HepG2 (cell line): ENCODE data around the gene SBNO2. TPM values are rescaled to one million over a fixed set of nuclear protein-coding genes. Genes with fewer than 3 reads are reported as not detected.

Source experiments
- ARNTL ChIP-seq: sonication (generic); formaldehyde crosslinking; IDR thresholded peaks from 2 replicates; pipeline ENCODE4 v1.4.0; 2020; ENCODE audit warnings: mild to moderate bottlenecking, missing genetic modification reagents
- DNMT1 ChIP-seq: sonication (generic); formaldehyde crosslinking; IDR thresholded peaks from 2 replicates; pipeline ENCODE4 v1.5.1; 2020; ENCODE audit warnings: mild to moderate bottlenecking, missing genetic modification reagents
- HMGA1 ChIP-seq: sonication (generic); formaldehyde crosslinking; conservative IDR thresholded peaks from 2 replicates; pipeline ENCODE4 v1.4.0; 2020; ENCODE audit warnings: missing genetic modification reagents
- KDM5B ChIP-seq: sonication (generic); formaldehyde crosslinking; IDR thresholded peaks from 2 replicates; pipeline ENCODE4 v1.4.0; 2020; ENCODE audit warnings: missing genetic modification reagents, mild to moderate bottlenecking, borderline replicate concordance
- MEIS2 ChIP-seq: sonication (generic); formaldehyde crosslinking; IDR thresholded peaks from 2 replicates; pipeline ENCODE4 v1.9.0; 2021; ENCODE audit warnings: mild to moderate bottlenecking, missing genetic modification reagents
- MXD4 ChIP-seq: IDR thresholded peaks from 2 replicates; pipeline ENCODE4 v1.6.1; 2016; ENCODE audit warnings: mild to moderate bottlenecking, missing biosample characterization, missing genetic modification reagents
- MYNN ChIP-seq: sonication (generic); formaldehyde crosslinking; IDR thresholded peaks from 2 replicates; pipeline ENCODE4 v1.4.0; 2020; ENCODE audit warnings: mild to moderate bottlenecking, low read depth, missing genetic modification reagents
- POGZ ChIP-seq: sonication (generic); formaldehyde crosslinking; IDR thresholded peaks from 2 replicates; pipeline ENCODE4 v1.4.0; 2020; ENCODE audit warnings: mild to moderate bottlenecking, missing genetic modification reagents
- PRMT3 ChIP-seq: sonication (generic); formaldehyde crosslinking; IDR thresholded peaks from 2 replicates; pipeline ENCODE4 v1.8.1; 2022; ENCODE audit warnings: low read depth, mild to moderate bottlenecking, moderate library complexity, missing genetic modification reagents, borderline replicate concordance
- TBL1XR1 ChIP-seq: fragments of 150-350 bp; IDR thresholded peaks from 2 replicates; pipeline ENCODE4 v1.6.1; 2014; ENCODE audit warnings: borderline replicate concordance, low read length; ENCODE audit not compliant: partially characterized antibody
- ZNF24 ChIP-seq: fragments of 450-650 bp; IDR thresholded peaks from 2 replicates; pipeline ENCODE4 v1.6.1; 2017; ENCODE audit warnings: antibody characterized with exemption, mild to moderate bottlenecking
- ZNF572 ChIP-seq: sonication (generic); formaldehyde crosslinking; IDR thresholded peaks from 2 replicates; pipeline ENCODE4 v1.5.1; 2020; ENCODE audit warnings: mild to moderate bottlenecking, missing genetic modification reagents
- ZSCAN25 ChIP-seq: sonication (generic); formaldehyde crosslinking; IDR thresholded peaks from 2 replicates; pipeline ENCODE4 v1.8.0; 2022; ENCODE audit warnings: mild to moderate bottlenecking, missing genetic modification reagents
- polyA plus RNA-seq, 8 experiments: library from polyadenylated mRNA; depleted of rRNA in 3 of 8; stranded (reverse) in 7 of 8; unstranded in 1 of 8; fragments of >200 nt; fragmentation: Illumina TruSeq in 4 of 8; extraction: Trizol in 4 of 8; gene quantifications; 2 replicates each; pipeline versions ENCODE4 v1.2.1 to v1.2.3, GENCODE V29; 2011 to 2016; ENCODE audit warnings: low read depth in 4 of 8, missing spikeins in 1 of 8, mixed read lengths in 1 of 8; ENCODE audit not compliant: insufficient read depth in 1 of 8
- total RNA-seq, 5 experiments: library from RNA; depleted of rRNA; stranded (reverse); fragments of >200 nt; fragmentation: Illumina TruSeq; extraction: Trizol; gene quantifications; 2 replicates each; pipeline ENCODE4 v1.2.3, GENCODE V29; 2016; ENCODE audit warnings: low read depth in 1 of 5
- TF ChIP-seq, protein P1 (sequence below): sonication (generic); formaldehyde crosslinking; conservative IDR thresholded peaks from 2 replicates; pipeline ENCODE4 v1.8.1; 2023; ENCODE audit warnings: missing genetic modification reagents
- TF ChIP-seq, protein P2 (sequence below): sonication (generic); formaldehyde crosslinking; IDR thresholded peaks from one replicate; pipeline ENCODE4 v1.5.1; 2020; ENCODE audit warnings: mild to moderate bottlenecking, missing genetic modification reagents; ENCODE audit errors: not compliant biosample characterization
- TF ChIP-seq, protein P3 (sequence below): IDR thresholded peaks from 2 replicates; pipeline ENCODE4 v1.6.1; 2016; ENCODE audit warnings: missing compliant biosample characterization, missing genetic modification reagents, borderline replicate concordance

Gene SBNO2
- total and polyA plus RNA-seq, 2 of the 13 experiments (the other 11 are each of a cell fraction or from before 2014, with no cell fraction given): 8.6 to 10.4 TPM

DNA sequence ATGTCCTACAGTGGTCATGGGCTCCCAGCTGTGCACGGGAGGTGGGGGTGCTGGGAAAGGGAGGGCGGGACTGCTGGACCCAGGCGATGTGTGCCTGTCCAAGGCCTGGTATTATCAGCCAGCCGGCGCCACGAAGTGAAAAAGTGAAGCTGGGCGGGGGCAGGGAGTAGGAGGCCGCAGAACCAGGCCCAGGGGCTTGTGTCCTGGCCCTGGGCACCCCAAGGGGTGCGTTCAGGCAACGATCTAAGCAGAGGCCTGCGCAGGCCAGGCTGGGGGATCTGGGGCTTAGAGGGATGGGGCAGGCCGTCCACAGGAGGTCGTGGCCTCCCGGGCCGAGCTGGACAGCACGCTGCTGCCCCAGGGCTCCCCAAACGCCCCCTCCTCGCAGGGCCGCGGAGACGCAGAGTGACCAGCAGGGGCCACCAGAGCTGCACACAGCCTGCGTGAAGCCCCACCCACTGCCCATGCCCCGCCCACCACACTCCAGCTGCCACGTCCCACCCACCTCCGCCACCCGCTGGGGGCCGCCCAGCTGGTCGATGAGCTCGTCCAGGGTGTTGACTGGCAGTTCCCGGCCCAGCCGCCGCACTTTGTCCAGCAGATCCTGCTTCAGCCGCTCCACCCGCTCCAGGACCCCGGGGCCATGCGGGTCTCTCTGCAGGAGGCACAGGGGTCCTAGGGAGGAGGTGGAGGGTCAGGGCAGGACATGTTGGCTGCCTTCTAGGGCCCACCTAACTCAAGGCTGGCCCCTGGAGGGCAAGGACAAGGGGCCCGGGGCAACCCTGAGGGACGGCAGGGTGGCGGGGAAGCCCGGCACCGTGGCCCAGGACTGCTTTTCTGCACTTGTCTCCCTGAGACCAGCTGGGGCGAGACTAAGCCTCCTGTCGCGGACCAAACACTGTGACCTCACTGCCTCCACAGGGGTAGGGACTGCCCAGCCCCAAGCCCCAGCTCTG, 60.8 kb downstream of the SBNO2 start (continued):
- TF ChIP-seq KDM5B (CRISPR knock-in tag) (no peak), ZSCAN25 (CRISPR knock-in tag) (peak; percentile 82; the same call in 1 of the 2 replicates), ARNTL (CRISPR knock-in tag) (no peak), MEIS2 (CRISPR knock-in tag) (peak; percentile 88), TBL1XR1 (no peak), MXD4 (CRISPR knock-in tag) (peak; percentile 86), MYNN (no peak), POGZ (CRISPR knock-in tag) (no peak; the same call in 1 of the 2 replicates), ZNF572 (CRISPR knock-in tag) (no peak; the same call in none of the 2 replicates), DNMT1 (CRISPR knock-in tag) (no peak), ZNF24 (no peak), PRMT3 (CRISPR knock-in tag) (no peak), HMGA1 (CRISPR knock-in tag) (no peak)
- TF ChIP-seq, protein P1, sequence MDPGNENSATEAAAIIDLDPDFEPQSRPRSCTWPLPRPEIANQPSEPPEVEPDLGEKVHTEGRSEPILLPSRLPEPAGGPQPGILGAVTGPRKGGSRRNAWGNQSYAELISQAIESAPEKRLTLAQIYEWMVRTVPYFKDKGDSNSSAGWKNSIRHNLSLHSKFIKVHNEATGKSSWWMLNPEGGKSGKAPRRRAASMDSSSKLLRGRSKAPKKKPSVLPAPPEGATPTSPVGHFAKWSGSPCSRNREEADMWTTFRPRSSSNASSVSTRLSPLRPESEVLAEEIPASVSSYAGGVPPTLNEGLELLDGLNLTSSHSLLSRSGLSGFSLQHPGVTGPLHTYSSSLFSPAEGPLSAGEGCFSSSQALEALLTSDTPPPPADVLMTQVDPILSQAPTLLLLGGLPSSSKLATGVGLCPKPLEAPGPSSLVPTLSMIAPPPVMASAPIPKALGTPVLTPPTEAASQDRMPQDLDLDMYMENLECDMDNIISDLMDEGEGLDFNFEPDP (CRISPR knock-in tag): no peak
- TF ChIP-seq, protein P2, sequence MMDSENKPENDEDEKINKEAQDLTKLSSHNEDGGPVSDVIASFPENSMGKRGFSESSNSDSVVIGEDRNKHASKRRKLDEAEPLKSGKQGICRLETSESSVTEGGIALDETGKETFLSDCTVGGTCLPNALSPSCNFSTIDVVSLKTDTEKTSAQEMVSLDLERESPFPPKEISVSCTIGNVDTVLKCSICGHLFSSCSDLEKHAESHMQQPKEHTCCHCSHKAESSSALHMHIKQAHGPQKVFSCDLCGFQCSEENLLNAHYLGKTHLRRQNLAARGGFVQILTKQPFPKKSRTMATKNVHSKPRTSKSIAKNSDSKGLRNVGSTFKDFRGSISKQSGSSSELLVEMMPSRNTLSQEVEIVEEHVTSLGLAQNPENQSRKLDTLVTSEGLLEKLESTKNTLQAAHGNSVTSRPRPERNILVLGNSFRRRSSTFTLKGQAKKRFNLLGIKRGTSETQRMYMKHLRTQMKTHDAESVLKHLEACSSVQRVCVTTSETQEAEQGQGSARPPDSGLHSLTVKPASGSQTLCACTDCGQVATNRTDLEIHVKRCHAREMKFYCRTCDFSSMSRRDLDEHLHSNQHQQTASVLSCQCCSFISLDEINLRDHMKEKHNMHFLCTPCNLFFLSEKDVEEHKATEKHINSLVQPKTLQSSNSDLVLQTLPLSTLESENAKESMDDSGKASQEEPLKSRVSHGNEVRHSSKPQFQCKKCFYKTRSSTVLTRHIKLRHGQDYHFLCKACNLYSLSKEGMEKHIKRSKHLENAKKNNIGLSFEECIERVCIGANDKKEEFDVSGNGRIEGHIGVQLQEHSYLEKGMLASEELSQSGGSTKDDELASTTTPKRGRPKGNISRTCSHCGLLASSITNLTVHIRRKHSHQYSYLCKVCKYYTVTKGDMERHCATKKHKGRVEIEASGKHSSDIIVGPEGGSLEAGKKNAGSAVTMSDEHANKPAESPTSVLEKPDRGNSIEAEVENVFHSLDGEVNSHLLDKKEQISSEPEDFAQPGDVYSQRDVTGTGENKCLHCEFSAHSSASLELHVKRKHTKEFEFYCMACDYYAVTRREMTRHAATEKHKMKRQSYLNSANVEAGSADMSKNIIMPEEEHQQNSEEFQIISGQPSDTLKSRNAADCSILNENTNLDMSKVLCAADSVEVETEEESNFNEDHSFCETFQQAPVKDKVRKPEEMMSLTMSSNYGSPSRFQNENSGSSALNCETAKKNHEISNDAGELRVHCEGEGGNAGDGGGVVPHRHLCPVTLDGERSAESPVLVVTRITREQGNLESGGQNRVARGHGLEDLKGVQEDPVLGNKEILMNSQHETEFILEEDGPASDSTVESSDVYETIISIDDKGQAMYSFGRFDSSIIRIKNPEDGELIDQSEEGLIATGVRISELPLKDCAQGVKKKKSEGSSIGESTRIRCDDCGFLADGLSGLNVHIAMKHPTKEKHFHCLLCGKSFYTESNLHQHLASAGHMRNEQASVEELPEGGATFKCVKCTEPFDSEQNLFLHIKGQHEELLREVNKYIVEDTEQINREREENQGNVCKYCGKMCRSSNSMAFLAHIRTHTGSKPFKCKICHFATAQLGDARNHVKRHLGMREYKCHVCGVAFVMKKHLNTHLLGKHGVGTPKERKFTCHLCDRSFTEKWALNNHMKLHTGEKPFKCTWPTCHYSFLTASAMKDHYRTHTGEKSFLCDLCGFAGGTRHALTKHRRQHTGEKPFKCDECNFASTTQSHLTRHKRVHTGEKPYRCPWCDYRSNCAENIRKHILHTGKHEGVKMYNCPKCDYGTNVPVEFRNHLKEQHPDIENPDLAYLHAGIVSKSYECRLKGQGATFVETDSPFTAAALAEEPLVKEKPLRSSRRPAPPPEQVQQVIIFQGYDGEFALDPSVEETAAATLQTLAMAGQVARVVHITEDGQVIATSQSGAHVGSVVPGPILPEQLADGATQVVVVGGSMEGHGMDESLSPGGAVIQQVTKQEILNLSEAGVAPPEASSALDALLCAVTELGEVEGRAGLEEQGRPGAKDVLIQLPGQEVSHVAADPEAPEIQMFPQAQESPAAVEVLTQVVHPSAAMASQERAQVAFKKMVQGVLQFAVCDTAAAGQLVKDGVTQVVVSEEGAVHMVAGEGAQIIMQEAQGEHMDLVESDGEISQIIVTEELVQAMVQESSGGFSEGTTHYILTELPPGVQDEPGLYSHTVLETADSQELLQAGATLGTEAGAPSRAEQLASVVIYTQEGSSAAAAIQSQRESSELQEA (CRISPR knock-in tag): no peak
- TF ChIP-seq, protein P3, sequence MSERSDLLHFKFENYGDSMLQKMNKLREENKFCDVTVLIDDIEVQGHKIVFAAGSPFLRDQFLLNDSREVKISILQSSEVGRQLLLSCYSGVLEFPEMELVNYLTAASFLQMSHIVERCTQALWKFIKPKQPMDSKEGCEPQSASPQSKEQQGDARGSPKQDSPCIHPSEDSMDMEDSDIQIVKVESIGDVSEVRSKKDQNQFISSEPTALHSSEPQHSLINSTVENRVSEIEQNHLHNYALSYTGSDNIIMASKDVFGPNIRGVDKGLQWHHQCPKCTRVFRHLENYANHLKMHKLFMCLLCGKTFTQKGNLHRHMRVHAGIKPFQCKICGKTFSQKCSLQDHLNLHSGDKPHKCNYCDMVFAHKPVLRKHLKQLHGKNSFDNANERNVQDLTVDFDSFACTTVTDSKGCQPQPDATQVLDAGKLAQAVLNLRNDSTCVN (CRISPR knock-in tag): no peak
